Measurements from ENCODE around the gene MCRIP1. TPM values are rescaled to one million over a fixed set of nuclear protein-coding genes. Genes with fewer than 3 reads are reported as not detected.

Gene MCRIP1
- polyA plus RNA-seq, 1 experiment, result 63.2 TPM

GRCh38 chr17:81821147-81821546, 11.9 kb downstream of the MCRIP1 start:
- no peak for TF ChIP-seq CTCF (IDR thresholded peaks at IDR 0.05; ENCODE audit: low read depth, low read length)
- Histone ChIP-seq H3K27me3 (ENCODE audit: control insufficient read depth, insufficient read depth, low read length) (peaks cover 2% of the 10 kb centered on the region), H3K4me3 (ENCODE audit: low read depth, low read length) (no peak overlapping the region), H3K9me3 (ENCODE audit: control insufficient read depth, insufficient read depth, low read length) (no peaks in the 10 kb centered on the region; the same call in 1 of the 2 replicates), H3K27ac (ENCODE audit: low read depth, low read length) (no peak overlapping the region)
- no peak for DNase-seq (ENCODE audit: low read depth, low spot score)
- ChIA-PET POLR2A (interaction anchor here (0.6 to 1.2 kb wide), 2 partner anchors 10 to 12 kb away, joined by 3 to 4 read pairs; partner anchors contain the start of gene MCRIP1), CTCF (interaction anchor here (0.9 kb wide), 1 partner anchor 49 kb away, joined by 3 read pairs; no protein-coding TSS in a partner anchor)

DNA sequence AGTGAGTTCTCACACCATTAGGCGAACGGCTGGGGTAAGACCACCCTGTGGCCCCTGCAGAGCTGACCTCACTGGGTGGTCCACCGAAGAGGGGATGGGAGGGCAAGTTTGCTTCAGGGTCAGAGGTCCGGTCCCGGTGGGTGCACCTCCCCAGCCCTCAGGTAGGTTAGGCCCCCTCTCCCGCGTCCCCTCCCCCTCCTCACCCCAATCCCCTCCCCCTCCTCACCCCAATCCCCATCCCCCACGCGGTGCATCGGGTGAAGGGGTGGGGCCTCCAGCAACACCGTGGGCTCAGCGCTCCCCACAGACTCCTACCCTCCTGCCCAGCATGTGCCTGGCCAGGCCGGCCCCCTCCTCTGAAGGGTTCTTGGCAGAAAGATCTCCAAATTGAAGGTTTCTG, 13.4 kb downstream of the MCRIP1 start:
- Histone ChIP-seq H3K27ac (ENCODE audit: low read depth, low read length) (no peak overlapping the region), H3K9me3 (ENCODE audit: control insufficient read depth, insufficient read depth, low read length) (no peaks in the 10 kb centered on the region; the same call in 1 of the 2 replicates), H3K4me3 (ENCODE audit: low read depth, low read length) (no peak overlapping the region), H3K27me3 (ENCODE audit: control insufficient read depth, insufficient read depth, low read length) (peaks cover 2% of the 10 kb centered on the region)
- POLR2A ChIA-PET, result interaction anchor here (0.7 kb wide), 1 partner anchor 26 kb away, joined by 11 read pairs; no protein-coding TSS in a partner anchor
- no peak for TF ChIP-seq CTCF (IDR thresholded peaks at IDR 0.05; ENCODE audit: low read depth, low read length)
- no peak for DNase-seq (ENCODE audit: low read depth, low spot score)
- CTCF ChIA-PET, result no interaction called here

DNA sequence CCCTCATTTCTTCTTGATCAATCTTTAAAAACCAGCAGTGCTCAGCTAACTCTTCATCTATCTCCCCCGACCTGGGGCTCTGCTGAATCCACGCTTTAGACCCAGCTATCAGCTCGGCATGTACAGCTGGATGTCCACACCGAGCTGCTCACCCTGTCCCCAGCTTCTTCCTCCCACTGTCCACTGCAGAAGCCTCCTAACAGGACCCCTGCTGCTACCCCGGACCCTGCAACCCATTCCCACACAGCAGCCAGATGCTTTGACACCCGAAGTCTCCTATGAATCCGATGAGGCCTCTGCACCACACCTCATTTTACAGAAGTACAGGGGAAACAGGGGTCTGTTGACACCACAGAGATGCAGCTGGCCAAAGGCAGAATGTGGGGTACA, 15.3 kb downstream of the MCRIP1 start:
- no peak overlapping the region for H3K4me3 ChIP-seq (ENCODE audit: low read depth, low read length)
- no peaks in the 10 kb centered on the region for H3K9me3 ChIP-seq (ENCODE audit: control insufficient read depth, insufficient read depth, low read length)
- POLR2A ChIA-PET, result interaction anchor here (1.2 kb wide), 1 partner anchor 91 kb away, joined by 3 read pairs; no protein-coding TSS in a partner anchor
- TF ChIP-seq CTCF (IDR thresholded peaks at IDR 0.05; ENCODE audit: low read depth, low read length), result no peak
- no peak for DNase-seq (ENCODE audit: low read depth, low spot score)
- no peak overlapping the region for H3K27ac ChIP-seq (ENCODE audit: low read depth, low read length)
- CTCF ChIA-PET, result no interaction called here
- H3K27me3 ChIP-seq (ENCODE audit: control insufficient read depth, insufficient read depth, low read length), result peaks cover 2% of the 10 kb centered on the region

- Histone ChIP-seq H3K27ac (ENCODE audit: low read depth, low read length) (no peak overlapping the region), H3K9me3 (ENCODE audit: control insufficient read depth, insufficient read depth, low read length) (no peaks in the 10 kb centered on the region; the same call in 1 of the 2 replicates), H3K4me3 (ENCODE audit: low read depth, low read length) (no peak overlapping the region), H3K27me3 (ENCODE audit: control insufficient read depth, insufficient read depth, low read length) (peaks cover 7% of the 10 kb centered on the region)
- CTCF ChIA-PET, result interaction anchor here (0.6 kb wide), 1 partner anchor 136 kb away, joined by 3 read pairs; no protein-coding TSS in a partner anchor
- TF ChIP-seq CTCF (IDR thresholded peaks at IDR 0.05; ENCODE audit: low read depth, low read length), result no peak
- POLR2A ChIA-PET, result no interaction called here
- DNase-seq (ENCODE audit: low read depth, low spot score), result no peak
Measured at GRCh38 chr17:81815646-81815986, 17.5 kb downstream of the MCRIP1 start.

DNA sequence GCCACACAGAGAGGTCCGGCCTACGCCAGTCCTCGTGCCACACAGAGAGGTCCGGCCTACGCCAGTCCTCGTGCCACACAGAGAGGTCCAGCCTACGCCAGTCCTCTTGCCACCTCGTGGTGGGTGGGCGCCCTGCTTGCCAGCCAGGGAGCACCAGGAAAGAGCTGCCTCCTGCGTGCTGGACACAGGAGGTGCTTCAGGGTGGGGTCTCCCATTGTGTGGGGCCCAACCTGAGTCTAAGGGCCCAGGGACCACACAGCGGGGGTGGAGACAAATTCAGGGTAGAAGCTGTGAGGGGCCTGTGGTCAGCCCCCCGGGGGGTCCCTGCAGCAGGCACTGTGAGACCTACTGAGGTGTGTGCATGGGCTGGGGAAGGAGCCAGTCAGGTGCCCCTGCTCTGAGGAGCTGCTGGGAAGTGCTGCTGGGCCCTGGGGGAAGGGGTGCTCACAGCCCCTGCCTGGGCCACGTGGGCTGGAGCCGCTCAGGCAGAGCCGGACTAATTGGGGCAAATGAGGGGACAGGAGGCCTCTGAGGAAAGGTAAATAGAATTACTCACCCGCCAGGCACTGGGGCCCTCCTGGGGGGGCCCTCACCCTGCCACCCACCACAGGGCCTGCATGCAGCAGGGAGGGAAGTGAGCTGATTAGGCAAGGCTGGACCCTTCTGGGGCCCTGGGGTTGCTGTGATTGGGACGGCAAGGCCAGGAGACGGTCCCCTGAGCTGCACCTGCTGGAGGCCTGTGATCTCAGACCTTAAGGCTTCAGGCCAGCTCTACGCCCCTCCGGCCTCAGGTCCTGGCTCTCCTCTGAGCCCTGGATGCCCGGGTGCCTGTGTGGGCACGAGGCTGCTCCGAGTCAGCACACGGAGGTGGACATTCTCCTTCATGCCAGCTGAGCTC, 18.1 kb downstream of the MCRIP1 start:
- CTCF ChIA-PET, result no interaction called here

More for the DNA sequence above, 18.1 kb downstream of the MCRIP1 start:
- POLR2A ChIA-PET, result no interaction called here
- Histone ChIP-seq H3K27ac (ENCODE audit: low read depth, low read length) (no peak overlapping the region), H3K4me3 (ENCODE audit: low read depth, low read length) (no peak overlapping the region), H3K9me3 (ENCODE audit: control insufficient read depth, insufficient read depth, low read length) (no peaks in the 10 kb centered on the region; the same call in 1 of the 2 replicates), H3K27me3 (ENCODE audit: control insufficient read depth, insufficient read depth, low read length) (peaks cover 7% of the 10 kb centered on the region)
- DNase-seq (ENCODE audit: low read depth, low spot score), result no peak
- TF ChIP-seq CTCF (IDR thresholded peaks at IDR 0.05; ENCODE audit: low read depth, low read length), result no peak
